Forelimb muscle (tissue), 1 donor: ENCODE data around the gene BFAR. TPM values are rescaled to one million over a fixed set of nuclear protein-coding genes. Genes with fewer than 3 reads are reported as not detected.
"Not testable (repeated sequence)": the region's sequence is repeated elsewhere in the genome, so short reads cannot be mapped to it uniquely, and the experiment has no call there.

Experiments used
- DNase-seq: peaks from one replicate; pipeline ENCODE4 v3.0.0-alpha.2; 2013; ENCODE audit warnings: low read depth
- polyA plus RNA-seq: library from polyadenylated mRNA; unstranded; fragments of 120-200 nt; gene quantifications from one replicate; pipeline ENCODE4 v1.2.1, GENCODE V29; 2013; ENCODE audit not compliant: insufficient read length

BFAR gene
- polyA plus RNA-seq, 1 donor, result 51.8 TPM

DNA sequence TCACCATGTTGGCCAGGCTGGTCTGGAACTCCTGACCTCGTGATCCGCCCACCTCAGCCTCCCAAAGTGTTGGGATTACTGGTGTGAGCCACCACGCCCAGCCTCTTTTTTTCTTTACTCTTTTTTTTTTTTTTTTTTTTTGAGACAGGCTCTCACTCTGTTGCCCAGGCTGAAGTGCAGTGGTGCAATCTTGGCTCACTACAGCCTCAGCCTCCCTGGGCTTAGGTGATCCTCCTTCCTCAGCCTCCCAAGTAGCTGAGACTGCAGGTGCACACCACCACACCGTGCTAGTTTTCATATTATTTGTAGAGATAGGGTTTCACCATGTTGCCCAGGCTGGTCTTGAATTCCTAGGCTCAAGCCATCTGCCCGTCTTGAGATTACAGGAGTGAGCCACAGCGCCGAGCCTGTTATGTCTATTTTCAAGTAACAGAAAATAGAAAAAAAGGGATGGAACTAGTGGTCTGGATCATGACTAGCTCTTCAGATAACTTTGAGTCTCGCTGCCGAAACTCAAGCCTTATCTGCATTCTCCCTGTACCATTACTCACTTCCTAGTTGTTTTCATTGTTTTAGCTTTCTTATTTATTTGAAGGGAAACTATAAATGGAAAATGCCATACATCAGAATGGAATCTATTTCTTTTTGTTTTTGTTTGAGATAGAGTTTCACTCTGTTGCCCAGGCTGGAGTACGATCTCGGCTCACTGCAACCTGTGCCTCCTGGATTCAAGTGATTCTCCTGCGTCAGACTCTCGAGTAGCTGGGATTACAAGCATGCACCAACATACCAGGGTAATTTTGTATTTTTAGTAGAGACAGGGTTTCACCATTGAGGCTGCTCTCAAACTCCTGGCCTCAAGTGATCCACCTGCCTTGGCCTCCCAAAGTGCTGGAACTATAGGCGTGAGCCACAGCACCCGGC, 53.4 kb downstream of the BFAR start:
- DNase-seq, result not testable (repeated sequence)

GRCh38 chr16:14694129-14694528, 61.4 kb downstream of the BFAR start, which contains the start of gene PLA2G10:
TSS of gene PLA2G10 (minus strand) at chr16:14694308. CDS start at chr16:14694229, 79 bp downstream.
- not testable (repeated sequence) for DNase-seq

- not testable (repeated sequence) for DNase-seq
Observed at GRCh38 chr16:14701859-14702258, 69.1 kb downstream of the BFAR start.

DNA sequence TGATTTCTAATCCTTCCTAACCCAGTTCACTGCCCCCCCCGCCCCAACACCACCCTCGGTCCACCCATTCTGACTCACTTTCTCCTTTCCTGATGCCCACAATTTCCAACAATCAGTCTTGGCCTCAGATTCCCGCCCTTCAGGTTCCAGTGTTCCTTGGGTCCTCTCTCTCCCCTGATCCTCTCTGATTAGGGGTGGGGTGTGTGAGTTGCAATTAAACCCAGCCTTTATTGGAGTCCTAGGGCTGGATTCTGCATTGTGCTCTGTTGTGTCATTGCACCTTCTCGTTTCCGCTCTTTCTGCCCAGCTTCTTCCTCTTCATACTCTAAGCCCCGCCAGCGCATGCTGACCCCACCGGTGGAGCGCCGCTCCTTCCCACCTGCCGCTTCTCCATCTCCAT, 69.9 kb downstream of the BFAR start:
- not testable (repeated sequence) for DNase-seq

GRCh38 chr16:14703156-14704011, 70.6 kb downstream of the BFAR start, which contains the start of gene NPIPA3:
TSS of gene NPIPA3 (plus strand) at chr16:14703411. CDS start at chr16:14708944, 5,533 bp downstream.
- not testable (repeated sequence) for DNase-seq

Other genes starting within 250 kb of the BFAR start
- gene PARN, start 2.7 kb upstream of the BFAR start, polyA plus RNA-seq, result 15.1 TPM
- gene PLA2G10, start 61.4 kb downstream of the BFAR start, polyA plus RNA-seq, result 0.47 TPM
- gene NPIPA3, start 70.5 kb downstream of the BFAR start, polyA plus RNA-seq, result 15.6 TPM
- gene NPIPA2, start 109.6 kb downstream of the BFAR start, polyA plus RNA-seq, result 1.7 TPM
- 50.5 TPM for gene NOMO1, start 200.8 kb downstream of the BFAR start, polyA plus RNA-seq